NT2/D1 (cell line): Measurements from ENCODE around the gene ANXA10.

Source experiments
- DNase-seq: peaks from one replicate; pipeline ENCODE4 v3.0.0-alpha.2; 2011; ENCODE audit warnings: low read depth, low spot score
- H3K27me3 ChIP-seq: 2 replicates; pipeline ENCODE4 v1.6.0; 2011; ENCODE audit warnings: mild to moderate bottlenecking; ENCODE audit not compliant: insufficient read length, insufficient read depth
- H3K36me3 ChIP-seq: 2 replicates; pipeline ENCODE4 v1.6.1; 2011; ENCODE audit warnings: mild to moderate bottlenecking, low read length, mixed read lengths; ENCODE audit not compliant: insufficient read depth, insufficient read length
- H3K4me1 ChIP-seq: 2 replicates; pipeline ENCODE4 v1.5.1; 2011; ENCODE audit not compliant: insufficient read depth, insufficient read length
- H3K4me3 ChIP-seq: 2 replicates; pipeline ENCODE4 v1.5.1; 2011; ENCODE audit warnings: low read depth; ENCODE audit not compliant: insufficient read length
- H3K9ac ChIP-seq: 2 replicates; pipeline ENCODE4 v1.6.0; 2011; ENCODE audit warnings: low read depth; ENCODE audit not compliant: insufficient read length
- H3K9me3 ChIP-seq: 2 replicates; pipeline ENCODE4 v1.5.1; 2011; ENCODE audit warnings: mild to moderate bottlenecking, low read length; ENCODE audit not compliant: insufficient read depth
- SUZ12 ChIP-seq: IDR thresholded peaks from 2 replicates; pipeline ENCODE4 v1.6.1; 2011; ENCODE audit not compliant: insufficient read length, insufficient read depth; ENCODE audit errors: extremely low read depth
- YY1 ChIP-seq: IDR thresholded peaks from 2 replicates; pipeline ENCODE4 v1.6.1; 2011; ENCODE audit not compliant: insufficient read length, insufficient read depth
- ZNF274 ChIP-seq: IDR thresholded peaks from 2 replicates; pipeline ENCODE4 v1.6.1; 2011; ENCODE audit warnings: mild to moderate bottlenecking, low read depth, low read length

ANXA10 gene

DNA sequence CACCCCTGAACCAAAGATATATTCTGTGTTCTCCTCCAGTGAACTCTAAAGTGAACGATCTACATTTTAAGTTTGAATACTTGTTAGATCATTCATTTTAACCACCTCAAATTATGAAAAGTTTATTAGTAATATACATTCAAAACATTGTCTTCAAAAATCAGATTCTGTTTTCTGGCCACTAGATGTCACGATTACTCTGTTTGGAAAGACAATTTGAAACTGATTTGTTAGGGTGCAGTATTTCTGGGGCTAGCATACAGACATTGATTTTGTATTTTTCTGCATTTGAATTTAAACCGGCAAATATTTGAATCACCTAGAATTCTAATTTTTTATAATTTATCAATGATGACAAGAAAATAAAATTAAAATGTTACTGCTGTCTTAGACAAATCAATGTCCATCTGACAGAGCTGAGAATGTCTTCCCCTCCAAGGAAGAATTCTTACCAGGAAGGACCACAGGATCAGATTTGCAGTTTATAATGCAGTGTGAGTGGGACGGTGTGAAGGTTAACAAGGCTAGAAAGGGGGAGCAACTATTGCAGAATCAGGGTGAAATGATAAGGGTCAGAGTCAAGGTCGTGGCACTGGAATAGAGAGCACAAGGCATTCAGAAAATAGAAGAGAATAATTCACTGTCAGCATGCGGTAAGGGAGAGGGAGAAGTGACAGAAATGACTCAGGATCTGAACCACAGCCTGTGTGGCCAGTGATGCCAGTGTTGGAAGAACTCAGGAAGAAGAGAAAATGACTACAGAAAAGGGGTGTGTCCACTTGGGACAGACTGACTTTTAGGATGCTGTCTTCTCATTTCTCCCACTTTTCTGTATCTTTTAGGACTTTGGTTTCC is 91.6 kb downstream of the ANXA10 start:
- Histone ChIP-seq H3K4me3 (no peak overlapping the region), H3K27me3 (no peaks in the 10 kb centered on the region), H3K9ac (no peak overlapping the region), H3K9me3 (no peaks in the 10 kb centered on the region), H3K4me1 (no peaks in the 10 kb centered on the region), H3K36me3 (no peaks in the 10 kb centered on the region)
- no peak for DNase-seq
- no peak for TF ChIP-seq ZNF274
- TF ChIP-seq SUZ12 = no peak
- TF ChIP-seq YY1 = no peak

DNA sequence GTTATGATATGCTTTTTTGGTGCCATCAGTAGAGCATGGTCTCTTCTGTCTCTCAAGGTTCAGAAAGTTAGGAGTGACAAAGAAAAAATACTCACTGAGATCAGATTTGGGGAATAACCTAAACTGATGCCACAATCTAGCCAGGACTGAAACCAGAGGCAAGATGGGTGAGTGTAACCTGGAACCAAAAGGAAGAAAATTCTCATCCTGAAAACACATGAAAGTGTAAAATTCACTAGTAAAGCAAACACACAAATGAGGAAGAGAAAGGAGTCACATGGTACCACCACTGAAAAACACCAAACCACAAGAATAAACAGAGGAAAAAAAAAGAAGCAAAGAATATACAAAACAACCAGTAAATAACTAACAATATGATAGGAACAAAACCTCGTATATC is 96.4 kb downstream of the ANXA10 start:
- no peak for TF ChIP-seq YY1
- no peak for TF ChIP-seq ZNF274
- TF ChIP-seq SUZ12 = no peak
- no peaks in the 10 kb centered on the region for H3K4me1 ChIP-seq
- H3K9me3 ChIP-seq = no peaks in the 10 kb centered on the region
- no peak for DNase-seq
- H3K9ac ChIP-seq = no peak overlapping the region
- H3K27me3 ChIP-seq = no peaks in the 10 kb centered on the region
- H3K36me3 ChIP-seq = no peaks in the 10 kb centered on the region
- H3K4me3 ChIP-seq = no peak overlapping the region

DNA sequence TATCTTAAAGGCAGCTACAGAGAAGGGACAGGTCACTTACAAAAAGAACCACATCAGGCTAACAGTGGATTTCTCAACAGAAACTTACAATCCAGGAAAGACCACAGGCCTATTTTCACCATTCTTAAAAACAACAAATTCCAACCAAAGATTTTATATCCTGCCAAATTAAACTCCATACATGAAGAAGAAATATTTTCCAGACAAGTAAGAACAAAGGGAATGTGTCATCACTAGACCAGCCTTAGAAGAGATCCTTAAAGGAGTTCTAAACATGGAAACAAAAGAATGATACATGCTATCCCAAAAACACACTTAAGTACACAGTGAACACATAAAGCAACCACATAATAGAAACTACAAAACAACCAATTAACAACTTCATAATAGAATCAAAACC is 105.6 kb downstream of the ANXA10 start:
- Histone ChIP-seq H3K9me3 (peaks cover 13% of the 10 kb centered on the region; the same call in 1 of the 2 replicates), H3K4me1 (no peaks in the 10 kb centered on the region), H3K36me3 (no peaks in the 10 kb centered on the region), H3K9ac (no peak overlapping the region), H3K27me3 (no peaks in the 10 kb centered on the region), H3K4me3 (no peak overlapping the region)
- TF ChIP-seq YY1 (no peak), ZNF274 (no peak), SUZ12 (no peak)
- DNase-seq = no peak

DNA sequence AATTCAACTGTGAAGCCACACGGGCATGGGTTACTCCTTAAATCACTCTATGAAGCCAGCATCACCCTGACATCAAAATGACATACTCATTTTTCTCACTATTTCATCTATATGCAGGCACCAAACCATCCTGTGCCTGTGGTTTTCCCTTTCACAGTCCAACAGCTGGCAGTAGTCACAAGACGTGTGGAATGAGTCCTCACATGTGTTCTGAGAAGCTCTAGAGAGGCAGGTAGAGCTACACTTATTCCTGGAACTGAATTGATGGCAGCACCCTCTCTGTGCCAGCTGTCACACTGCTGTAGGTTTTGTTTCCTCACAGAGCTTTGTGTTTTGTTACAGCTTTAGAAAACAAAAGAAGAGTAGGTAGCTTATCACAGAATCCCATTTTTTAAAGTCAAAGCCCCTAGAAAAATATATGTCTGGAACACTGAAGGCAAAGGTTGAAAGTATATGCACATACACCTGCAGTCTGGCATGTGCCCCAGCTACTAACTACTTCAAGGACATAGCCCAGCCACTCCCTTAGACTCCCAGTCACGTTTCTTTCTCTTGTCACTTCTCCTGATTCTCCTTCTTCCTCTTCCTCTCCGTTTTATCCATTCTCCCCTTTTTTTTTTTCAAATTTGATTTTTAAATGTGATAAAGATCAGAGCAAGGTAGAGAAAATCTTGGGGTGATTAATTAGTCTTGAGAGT is 107.1 kb downstream of the ANXA10 start:
- Histone ChIP-seq H3K9me3 (peaks cover 27% of the 10 kb centered on the region), H3K27me3 (no peaks in the 10 kb centered on the region), H3K4me1 (no peaks in the 10 kb centered on the region), H3K4me3 (no peak overlapping the region), H3K36me3 (no peaks in the 10 kb centered on the region), H3K9ac (no peak overlapping the region)
- DNase-seq = no peak
- TF ChIP-seq ZNF274 = no peak

DNA sequence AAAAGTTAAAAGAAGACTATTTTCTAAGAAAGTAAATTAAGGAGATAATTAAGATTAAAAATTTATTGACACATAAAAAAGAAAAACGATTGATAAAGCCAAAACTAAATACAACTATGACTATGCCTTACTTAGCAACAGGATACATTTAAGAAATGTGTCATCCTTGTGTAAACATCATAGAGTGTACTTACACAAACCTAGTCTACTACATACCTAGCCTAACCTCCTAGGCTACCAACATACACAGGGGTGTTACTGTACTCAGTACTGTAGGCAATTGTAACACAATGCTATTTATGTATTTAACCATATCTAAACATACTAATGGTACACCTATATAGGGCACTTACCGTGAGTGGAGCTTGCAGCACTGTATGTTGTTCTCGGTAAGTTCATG is 108.3 kb downstream of the ANXA10 start:
- TF ChIP-seq YY1 (no peak), SUZ12 (no peak)
- Histone ChIP-seq H3K9ac (no peak overlapping the region), H3K4me3 (no peak overlapping the region), H3K36me3 (no peaks in the 10 kb centered on the region), H3K9me3 (peaks cover 40% of the 10 kb centered on the region), H3K4me1 (no peaks in the 10 kb centered on the region), H3K27me3 (no peaks in the 10 kb centered on the region)
- DNase-seq = no peak

DNA sequence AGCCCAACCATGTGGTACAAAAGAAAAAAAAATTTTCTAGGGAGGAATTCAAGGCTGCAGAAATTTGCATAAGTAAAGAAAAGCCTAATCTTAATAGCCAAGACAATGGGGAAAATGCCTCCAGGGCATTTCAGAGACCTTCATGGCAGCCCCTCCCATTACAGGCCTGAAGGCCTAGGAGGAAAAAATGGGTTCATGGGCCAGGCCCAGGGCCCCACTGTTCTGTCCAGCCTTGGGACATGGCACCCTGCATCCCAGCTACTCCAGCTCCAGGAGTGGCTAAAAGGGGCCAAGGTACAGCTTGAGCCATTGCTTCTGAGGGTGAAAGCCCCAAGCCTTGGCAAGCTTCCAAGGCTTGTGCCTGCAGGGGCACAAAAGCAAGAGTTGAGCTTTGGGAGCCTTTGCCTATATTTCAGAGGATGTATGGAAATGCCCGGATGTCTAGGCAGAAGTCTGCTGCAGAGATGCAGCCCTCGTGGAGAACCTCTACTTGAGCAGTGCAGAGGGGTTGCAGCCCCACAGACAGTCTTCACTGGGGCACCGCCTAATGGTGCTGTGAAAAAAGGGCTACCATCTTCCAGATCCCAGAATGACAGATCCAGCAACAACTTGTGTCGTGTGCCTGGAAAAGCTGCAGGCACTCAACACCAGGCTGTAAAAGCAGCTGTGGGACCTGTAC is 111.0 kb downstream of the ANXA10 start:
- Histone ChIP-seq H3K27me3 (no peaks in the 10 kb centered on the region), H3K4me1 (no peaks in the 10 kb centered on the region), H3K9me3 (peaks cover 41% of the 10 kb centered on the region), H3K9ac (no peak overlapping the region), H3K4me3 (no peak overlapping the region), H3K36me3 (no peaks in the 10 kb centered on the region)
- no peak for DNase-seq
- no peak for TF ChIP-seq ZNF274
- TF ChIP-seq YY1 = no peak
- TF ChIP-seq SUZ12 = no peak
